HEK293 (cell line): ENCODE measurements around the gene FALEC.

Experiments
- CTCF ChIA-PET: fragments of 350-600 bp; formaldehyde crosslinking; extraction: SDS; loops from one replicate; lab custom pipeline; 2021; ENCODE audit warnings: antibody characterized with exemption; lab: Yijun Ruan, JAX
- POLR2A ChIA-PET: fragments of 300-600 bp; formaldehyde crosslinking; extraction: SDS; loops from one replicate; lab custom pipeline; 2020; ENCODE audit warnings: antibody characterized with exemption, inconsistent platforms; lab: Yijun Ruan, JAX
- H3K27ac ChIP-seq: fragments of 200-500 bp; sonication (Bioruptor generic); 2 replicates; pipeline ENCODE4 v1.5.1; 2014; ENCODE audit warnings: low read depth, low read length, control low read depth, inconsistent platforms; ENCODE audit errors: extremely low read depth
- H3K36me3 ChIP-seq, 2 experiments: fragments of 200-500 bp in 1 of 2; sonication (Bioruptor generic) in 1 of 2; 1 replicate in 1 of 2; 2 replicates in 1 of 2; pipeline ENCODE4 v1.5.1; 2014 to 2017; ENCODE audit warnings: inconsistent platforms in 2 of 2, low read length in 2 of 2; ENCODE audit not compliant: control insufficient read depth in 2 of 2, insufficient read depth in 1 of 2
- H3K4me1 ChIP-seq: fragments of 200-500 bp; sonication (Bioruptor generic); 2 replicates; pipeline ENCODE4 v1.5.1; 2014; ENCODE audit warnings: mild to moderate bottlenecking, low read length, inconsistent platforms; ENCODE audit not compliant: control insufficient read depth, insufficient read depth
- H3K4me3 ChIP-seq: 2 replicates; pipeline ENCODE4 v1.5.1; 2011; ENCODE audit warnings: low read depth, mild to moderate bottlenecking, control low read depth, low read length, moderate library complexity
- H3K9me3 ChIP-seq: fragments of 200-500 bp; sonication (Bioruptor generic); 2 replicates; pipeline ENCODE4 v1.5.1; 2014; ENCODE audit warnings: low read depth, low read length, inconsistent platforms; ENCODE audit not compliant: control insufficient read depth, insufficient read depth
- ATF2 ChIP-seq: fragments of 450-650 bp; formaldehyde crosslinking; IDR thresholded peaks from 2 replicates; pipeline ENCODE4 v1.5.1; 2016; ENCODE audit warnings: missing biosample characterization, missing genetic modification characterization, low read depth
- GLIS2 ChIP-seq: fragments of 450-650 bp; formaldehyde crosslinking; IDR thresholded peaks from 2 replicates; pipeline ENCODE4 v1.5.1; 2016; ENCODE audit warnings: missing biosample characterization, missing genetic modification characterization
- IKZF3 ChIP-seq: fragments of 450-650 bp; IDR thresholded peaks from 2 replicates; pipeline ENCODE4 v1.5.0; 2018; ENCODE audit warnings: missing biosample characterization, mild to moderate bottlenecking, missing genetic modification characterization, moderate library complexity
- INSM2 ChIP-seq: fragments of 450-650 bp; formaldehyde crosslinking; IDR thresholded peaks from 2 replicates; pipeline ENCODE4 v1.5.1; 2016; ENCODE audit warnings: missing biosample characterization, missing genetic modification characterization
- KLF10 ChIP-seq: fragments of 450-650 bp; IDR thresholded peaks from 2 replicates; pipeline ENCODE4 v1.5.1; 2018; ENCODE audit warnings: missing biosample characterization, mild to moderate bottlenecking, missing genetic modification characterization
- KLF8 ChIP-seq: fragments of 450-650 bp; formaldehyde crosslinking; IDR thresholded peaks from 2 replicates; pipeline ENCODE4 v1.5.1; 2016; ENCODE audit warnings: missing biosample characterization, missing genetic modification characterization
- OSR2 ChIP-seq: fragments of 450-650 bp; formaldehyde crosslinking; IDR thresholded peaks from 2 replicates; pipeline ENCODE4 v1.5.1; 2016; ENCODE audit warnings: missing biosample characterization, missing genetic modification characterization
- SP7 ChIP-seq: fragments of 450-650 bp; formaldehyde crosslinking; IDR thresholded peaks from 2 replicates; pipeline ENCODE4 v1.5.1; 2016; ENCODE audit warnings: missing biosample characterization, missing genetic modification characterization
- TRIM28 ChIP-seq: IDR thresholded peaks from 2 replicates; pipeline ENCODE4 v1.6.1; 2011; ENCODE audit warnings: low read length, control low read depth, borderline replicate concordance
- YY2 ChIP-seq: fragments of 450-650 bp; formaldehyde crosslinking; IDR thresholded peaks from 2 replicates; pipeline ENCODE4 v1.5.1; 2016; ENCODE audit warnings: missing biosample characterization, missing genetic modification characterization
- ZBTB1 ChIP-seq: fragments of 450-650 bp; formaldehyde crosslinking; IDR thresholded peaks from 2 replicates; pipeline ENCODE4 v1.5.1; 2016; ENCODE audit warnings: missing biosample characterization, missing genetic modification characterization
- ZBTB17 ChIP-seq: fragments of 450-650 bp; formaldehyde crosslinking; IDR thresholded peaks from 2 replicates; pipeline ENCODE4 v1.5.1; 2016; ENCODE audit warnings: missing biosample characterization, missing genetic modification characterization
- ZBTB44 ChIP-seq: fragments of 450-650 bp; IDR thresholded peaks from 2 replicates; pipeline ENCODE4 v1.5.1; 2018; ENCODE audit warnings: missing biosample characterization, mild to moderate bottlenecking, missing genetic modification characterization
- ZBTB8A ChIP-seq: fragments of 450-650 bp; formaldehyde crosslinking; IDR thresholded peaks from 2 replicates; pipeline ENCODE4 v1.5.1; 2016; ENCODE audit warnings: missing biosample characterization, missing genetic modification characterization
- ZFP37 ChIP-seq: fragments of 450-650 bp; formaldehyde crosslinking; IDR thresholded peaks from 2 replicates; pipeline ENCODE4 v1.5.1; 2016; ENCODE audit warnings: missing biosample characterization, missing genetic modification characterization
- ZNF132 ChIP-seq: fragments of 450-650 bp; formaldehyde crosslinking; IDR thresholded peaks from 2 replicates; pipeline ENCODE4 v1.5.1; 2017; ENCODE audit warnings: missing biosample characterization, missing genetic modification characterization, borderline replicate concordance
- ZNF18 ChIP-seq: fragments of 450-650 bp; formaldehyde crosslinking; IDR thresholded peaks from 2 replicates; pipeline ENCODE4 v1.5.1; 2016; ENCODE audit warnings: missing biosample characterization, missing genetic modification characterization
- ZNF184 ChIP-seq: fragments of 450-650 bp; IDR thresholded peaks from 2 replicates; pipeline ENCODE4 v1.5.1; 2018; ENCODE audit warnings: missing biosample characterization, mild to moderate bottlenecking, missing genetic modification characterization
- ZNF341 ChIP-seq: fragments of 450-650 bp; formaldehyde crosslinking; IDR thresholded peaks from 2 replicates; pipeline ENCODE4; 2016; ENCODE audit warnings: low read depth, missing biosample characterization, missing genetic modification characterization
- ZNF423 ChIP-seq: fragments of 450-650 bp; formaldehyde crosslinking; IDR thresholded peaks from 2 replicates; pipeline ENCODE4 v1.5.1; 2016; ENCODE audit warnings: missing biosample characterization, missing genetic modification characterization
- ZNF449 ChIP-seq: fragments of 450-650 bp; formaldehyde crosslinking; IDR thresholded peaks from 2 replicates; pipeline ENCODE4 v1.5.1; 2017; ENCODE audit warnings: missing biosample characterization, mild to moderate bottlenecking, missing genetic modification characterization, moderate library complexity
- ZNF548 ChIP-seq: fragments of 450-650 bp; formaldehyde crosslinking; IDR thresholded peaks from 2 replicates; pipeline ENCODE4 v1.5.1; 2016; ENCODE audit warnings: missing biosample characterization, missing genetic modification characterization
- ZNF660 ChIP-seq: fragments of 450-650 bp; IDR thresholded peaks from 2 replicates; pipeline ENCODE4 v1.5.1; 2018; ENCODE audit warnings: missing biosample characterization, mild to moderate bottlenecking, missing genetic modification characterization
- ZNF677 ChIP-seq: fragments of 450-650 bp; IDR thresholded peaks from 2 replicates; pipeline ENCODE4 v1.5.0; 2018; ENCODE audit warnings: missing biosample characterization, mild to moderate bottlenecking, missing genetic modification characterization, moderate library complexity
- ZNF76 ChIP-seq: fragments of 450-650 bp; formaldehyde crosslinking; IDR thresholded peaks from 2 replicates; pipeline ENCODE4; 2016; ENCODE audit warnings: low read depth, missing biosample characterization, missing genetic modification characterization, borderline replicate concordance

The FALEC gene

GRCh38 chr1:150578272-150579109 lies 62.9 kb downstream of the FALEC start (continued):
- TF ChIP-seq ZNF548 (no peak), ATF2 (no peak), ZBTB17 (tag by site-specific recombination) (no peak), OSR2 (tag by site-specific recombination) (peak; percentile 63)
- TF ChIP-seq, all 188 proteins: peak for 26

- H3K36me3 ChIP-seq, result peaks cover 0 to 46% of the 10 kb centered on the region in 2 experiments; a peak in 2 of 3 replicates
- H3K4me1 ChIP-seq, result no peaks in the 10 kb centered on the region
- CTCF ChIA-PET, result interaction anchor here (0.5 to 14.0 kb wide), 12 partner anchors 8 to 419 kb away, joined by 3 to 135 read pairs (median 4); partner anchors contain the start of gene FALEC
- TF ChIP-seq GLIS2 (tag by site-specific recombination) (peak; percentile 100), ZBTB1 (0 out of 2 replicates have a peak, but pooled peaks have one; percentile 4), ZNF76 (tag by site-specific recombination) (peak; percentile 69; the same call in 1 of the 2 replicates), ZNF18 (tag by site-specific recombination) (peak; percentile 88), ZNF423 (peak; percentile 59; the same call in 1 of the 2 replicates), ZNF660 (tag by site-specific recombination) (peak; percentile 48), ZNF184 (tag by site-specific recombination) (peak; percentile 47; the same call in 1 of the 2 replicates), ZBTB44 (no peak), ZNF449 (no peak), ZNF132 (tag by site-specific recombination) (no peak), KLF10 (tag by site-specific recombination) (peak; percentile 75), ZNF677 (tag by site-specific recombination) (peak; percentile 41; the same call in 1 of the 2 replicates), KLF8 (tag by site-specific recombination) (peak; percentile 78; the same call in 1 of the 2 replicates), TRIM28 (no peak), ZBTB8A (tag by site-specific recombination) (peak; percentile 23; the same call in 1 of the 2 replicates), INSM2 (tag by site-specific recombination) (peak; percentile 29; the same call in 1 of the 2 replicates), SP7 (peak; percentile 38), ZNF341 (peak; percentile 89), ZFP37 (tag by site-specific recombination) (0 out of 2 replicates have a peak, but pooled peaks have one; percentile 13), IKZF3 (tag by site-specific recombination) (peak; percentile 17; the same call in 1 of the 2 replicates), YY2 (peak; percentile 54; the same call in 1 of the 2 replicates)
Measured at GRCh38 chr1:150579110-150579944, 63.8 kb downstream of the FALEC start, which contains the start of gene MCL1. TSS of gene MCL1 (minus strand) at chr1:150579610. CDS start at chr1:150579530, 80 bp downstream.

More at GRCh38 chr1:150579110-150579944, 63.8 kb downstream of the FALEC start, which contains the start of gene MCL1:
- H3K27ac ChIP-seq, result peak within 1 kb of the TSS; percentile 95
- H3K4me3 ChIP-seq, result peak within 1 kb of the TSS; percentile 82
- no peaks in the 10 kb centered on the region for H3K9me3 ChIP-seq
- POLR2A ChIA-PET, result interaction anchor here (0.6 to 13.5 kb wide), 35 partner anchors 10 to 740 kb away, joined by 3 to 272 read pairs (median 4); partner anchors contain the start of genes ADAMTSL4, APH1A, ENSA and FALEC
